Esophagus muscularis mucosa (tissue), 4 donors: Measurements from ENCODE around the gene TRAF3. TPM values are rescaled to one million over a fixed set of nuclear protein-coding genes. Genes with fewer than 3 reads are reported as not detected.

Experiments used
- DNase-seq: peaks from one replicate; pipeline ENCODE4 v3.0.0-alpha.2; 2017; ENCODE audit errors: extremely low spot score
- H3K27ac ChIP-seq, 4 donors: fragments of 200-600 bp; sonication (generic); replicated peaks in 1 of 4; 1 replicate in 3 of 4; 2 replicates in 1 of 4; pipeline ENCODE4 v1.5.1; 2016 to 2019; ENCODE audit warnings: mild to moderate bottlenecking in 1 of 4
- H3K27me3 ChIP-seq, 4 donors: fragments of 200-600 bp; sonication (generic); one replicate each; pipeline versions ENCODE4 v1.5.1 to v1.6.0; 2016 to 2019
- H3K36me3 ChIP-seq, 4 donors: fragments of 200-600 bp; sonication (generic); one replicate each; pipeline ENCODE4 v1.5.1; 2016 to 2019
- H3K4me1 ChIP-seq, 4 donors: fragments of 200-600 bp; sonication (generic); one replicate each; pipeline ENCODE4 v1.5.1; 2016 to 2019
- H3K4me3 ChIP-seq, 4 donors: fragments of 200-600 bp; sonication (generic); 1 replicate in 2 of 4; 2 replicates in 2 of 4; pipeline ENCODE4 v1.5.1; 2016 to 2019; ENCODE audit warnings: mild to moderate bottlenecking in 4 of 4, moderate library complexity in 1 of 4
- H3K9me3 ChIP-seq, 4 donors: fragments of 200-600 bp; sonication (generic); 1 replicate in 3 of 4; 2 replicates in 1 of 4; pipeline ENCODE4 v1.5.1; 2016 to 2019
- EP300 ChIP-seq: sonication (generic); formaldehyde crosslinking; IDR thresholded peaks from one replicate; pipeline ENCODE4 v1.6.1; 2017; ENCODE audit warnings: antibody characterized with exemption
- POLR2A ChIP-seq: fragments of 450-650 bp; IDR thresholded peaks from one replicate; pipeline ENCODE4 v1.6.1; 2017; ENCODE audit warnings: antibody characterized with exemption, moderate library complexity, mild to moderate bottlenecking, low read depth
- POLR2AphosphoS5 ChIP-seq, 2 donors: sonication (generic); formaldehyde crosslinking; IDR thresholded peaks; one replicate each; pipeline ENCODE4 v1.6.1; 2017; ENCODE audit warnings: antibody characterized with exemption in 2 of 2
- WGBS: methylation state at CpG from one replicate; pipeline ENCODE4 v1.1.5; 2018; 5-methylcytosine and 5-hydroxymethylcytosine counted together
- intact Hi-C: fragments of 100-400 bp; cut with DNase I; formaldehyde crosslinking; loops from one replicate; pipeline ENCODE4 v1.15.1; 2023
- total RNA-seq, 4 donors: library from RNA; depleted of rRNA; stranded (reverse); fragments of >200 nt; gene quantifications; one replicate each; pipeline versions ENCODE4 v1.1.0 to v1.2.1, GENCODE V29; 2016
- TF ChIP-seq, protein P1 (sequence below), 3 experiments: fragments of 200-600 bp in 2 of 3; fragments of 450-650 bp in 1 of 3; sonication (generic) in 2 of 3; IDR thresholded peaks; one replicate each; pipeline ENCODE4 v1.5.1; 2017 to 2019; ENCODE audit warnings: antibody characterized with exemption in 3 of 3, mild to moderate bottlenecking in 2 of 3, moderate library complexity in 1 of 3

The TRAF3 gene
- total RNA-seq, 4 donors from 2014 or later: 9.6 to 19.1 (median 17.5) TPM

DNA sequence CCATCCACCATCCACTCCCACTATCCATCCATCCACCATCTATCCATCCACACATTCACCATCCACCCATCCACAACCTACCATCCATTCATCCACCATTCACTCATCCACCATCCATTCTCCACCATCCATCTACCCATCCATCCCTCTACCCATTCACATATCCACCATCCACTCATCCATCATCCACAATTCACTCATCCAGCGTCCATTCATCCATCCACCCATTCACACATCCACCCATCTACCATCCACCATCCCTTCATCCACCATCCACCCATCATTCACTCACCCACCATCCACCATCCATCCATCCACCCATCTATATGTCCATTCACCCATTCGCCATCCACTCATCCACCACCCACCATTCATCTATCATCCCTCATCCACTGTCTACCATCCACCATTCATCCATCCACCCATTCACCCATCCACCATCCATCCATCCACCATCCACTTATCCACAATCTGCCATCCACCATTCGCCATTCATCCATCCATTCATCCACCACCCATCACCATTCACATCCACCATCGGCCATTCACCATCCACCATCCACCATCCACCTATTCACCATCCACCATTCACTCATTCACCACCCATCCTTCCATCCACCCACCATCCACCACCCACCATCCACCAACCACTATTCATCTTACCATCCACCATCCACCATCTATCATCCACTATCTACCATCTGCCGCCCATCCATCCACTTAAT lies 143.2 kb downstream of the TRAF3 start:
- Histone ChIP-seq H3K27ac (no peak overlapping the region), H3K27me3 (peaks cover 0 to 42% (median 18%) of the 10 kb centered on the region in 4 donors), H3K9me3 (no peaks in the 10 kb centered on the region), H3K4me1 (peaks cover 12 to 18% (median 17%) of the 10 kb centered on the region in 4 donors), H3K36me3 (no peaks in the 10 kb centered on the region), H3K4me3 (no peak overlapping the region)
- TF ChIP-seq EP300: no peak
- no peak for TF ChIP-seq POLR2A
- TF ChIP-seq, protein P1, sequence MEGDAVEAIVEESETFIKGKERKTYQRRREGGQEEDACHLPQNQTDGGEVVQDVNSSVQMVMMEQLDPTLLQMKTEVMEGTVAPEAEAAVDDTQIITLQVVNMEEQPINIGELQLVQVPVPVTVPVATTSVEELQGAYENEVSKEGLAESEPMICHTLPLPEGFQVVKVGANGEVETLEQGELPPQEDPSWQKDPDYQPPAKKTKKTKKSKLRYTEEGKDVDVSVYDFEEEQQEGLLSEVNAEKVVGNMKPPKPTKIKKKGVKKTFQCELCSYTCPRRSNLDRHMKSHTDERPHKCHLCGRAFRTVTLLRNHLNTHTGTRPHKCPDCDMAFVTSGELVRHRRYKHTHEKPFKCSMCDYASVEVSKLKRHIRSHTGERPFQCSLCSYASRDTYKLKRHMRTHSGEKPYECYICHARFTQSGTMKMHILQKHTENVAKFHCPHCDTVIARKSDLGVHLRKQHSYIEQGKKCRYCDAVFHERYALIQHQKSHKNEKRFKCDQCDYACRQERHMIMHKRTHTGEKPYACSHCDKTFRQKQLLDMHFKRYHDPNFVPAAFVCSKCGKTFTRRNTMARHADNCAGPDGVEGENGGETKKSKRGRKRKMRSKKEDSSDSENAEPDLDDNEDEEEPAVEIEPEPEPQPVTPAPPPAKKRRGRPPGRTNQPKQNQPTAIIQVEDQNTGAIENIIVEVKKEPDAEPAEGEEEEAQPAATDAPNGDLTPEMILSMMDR (IDR thresholded peaks at IDR 0.05): no peak
- no peak for TF ChIP-seq POLR2AphosphoS5 (IDR thresholded peaks at IDR 0.05)
- DNase-seq: no peak
- 96% methylated on average over 5 of the region's 5 CpGs for WGBS
- intact Hi-C loops: no loop called here

DNA sequence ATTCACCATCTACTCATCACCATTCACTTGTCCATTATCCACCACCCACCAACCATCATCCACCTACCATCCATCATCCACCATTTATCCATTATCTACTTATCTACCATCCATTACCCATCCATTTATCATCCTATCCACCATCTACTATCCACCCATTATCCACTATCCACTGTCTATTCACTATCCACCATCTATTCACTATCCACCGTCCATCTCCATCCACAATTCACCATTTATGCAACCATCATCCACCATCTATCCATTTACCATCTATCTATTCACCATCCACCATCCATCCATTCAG lies 143.7 kb downstream of the TRAF3 start:
- Histone ChIP-seq H3K4me3 (no peak overlapping the region), H3K36me3 (no peaks in the 10 kb centered on the region), H3K9me3 (no peaks in the 10 kb centered on the region), H3K4me1 (peaks cover 12 to 18% (median 17%) of the 10 kb centered on the region in 4 donors), H3K27ac (no peak overlapping the region), H3K27me3 (peaks cover 0 to 48% (median 21%) of the 10 kb centered on the region in 4 donors)
- no peak for DNase-seq
- TF ChIP-seq POLR2AphosphoS5 (IDR thresholded peaks at IDR 0.05) (no peak), EP300 (no peak), POLR2A (no peak)
- TF ChIP-seq, protein P1 (IDR thresholded peaks at IDR 0.05): no peak
- 95% methylated on average over 1 of the region's 1 CpG for WGBS
- intact Hi-C loops: no loop called here

DNA sequence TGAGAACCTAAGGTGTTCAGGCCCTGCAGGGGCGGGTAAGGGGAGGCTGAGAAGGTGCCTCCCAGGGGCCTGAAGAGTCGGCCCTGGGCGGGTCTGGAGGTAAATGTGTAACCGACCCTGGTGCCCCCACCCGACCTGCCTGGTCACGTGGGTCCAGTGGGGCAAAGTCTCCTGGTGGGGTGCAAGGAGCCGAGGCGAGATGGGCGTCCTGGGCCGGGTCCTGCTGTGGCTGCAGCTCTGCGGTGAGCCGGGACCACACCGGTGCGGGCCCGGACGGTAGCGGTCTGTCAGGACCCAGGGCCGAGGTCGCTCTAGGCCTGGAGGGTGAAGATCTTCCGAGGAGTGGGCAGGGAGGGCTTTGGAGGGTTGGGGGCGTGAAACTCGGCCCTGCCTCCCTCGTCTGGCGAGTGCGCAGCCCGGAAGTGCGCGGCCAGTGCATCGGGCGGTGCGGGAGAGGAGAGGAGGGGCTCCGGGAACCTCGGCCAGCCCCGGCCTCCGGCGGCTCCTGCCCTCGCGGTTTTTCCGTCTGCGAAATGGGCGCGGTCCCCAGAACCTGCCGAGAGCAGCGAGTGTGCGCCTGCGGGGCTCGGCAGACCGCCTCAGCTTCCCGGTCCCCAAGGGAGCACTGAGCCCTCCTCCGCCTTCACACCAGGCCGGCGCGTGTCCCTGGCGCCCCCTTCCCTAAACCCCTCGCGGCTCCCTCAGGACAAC lies 145.4 kb downstream of the TRAF3 start, which contains the start of gene AMN:
AMN (plus strand) TSS at position 174 of the 711 bp plus-strand sequence; CDS start at position 200, 26 bp downstream.
- TF ChIP-seq, protein P1 (IDR thresholded peaks at IDR 0.05): no peak
- TF ChIP-seq POLR2AphosphoS5 (IDR thresholded peaks at IDR 0.05) (no peak), EP300 (no peak)
- H3K27ac ChIP-seq: no peak within 1 kb of the TSS
- H3K27me3 ChIP-seq: peaks cover 0 to 55% (median 22%) of the 10 kb centered on the region in 4 donors

DNA sequence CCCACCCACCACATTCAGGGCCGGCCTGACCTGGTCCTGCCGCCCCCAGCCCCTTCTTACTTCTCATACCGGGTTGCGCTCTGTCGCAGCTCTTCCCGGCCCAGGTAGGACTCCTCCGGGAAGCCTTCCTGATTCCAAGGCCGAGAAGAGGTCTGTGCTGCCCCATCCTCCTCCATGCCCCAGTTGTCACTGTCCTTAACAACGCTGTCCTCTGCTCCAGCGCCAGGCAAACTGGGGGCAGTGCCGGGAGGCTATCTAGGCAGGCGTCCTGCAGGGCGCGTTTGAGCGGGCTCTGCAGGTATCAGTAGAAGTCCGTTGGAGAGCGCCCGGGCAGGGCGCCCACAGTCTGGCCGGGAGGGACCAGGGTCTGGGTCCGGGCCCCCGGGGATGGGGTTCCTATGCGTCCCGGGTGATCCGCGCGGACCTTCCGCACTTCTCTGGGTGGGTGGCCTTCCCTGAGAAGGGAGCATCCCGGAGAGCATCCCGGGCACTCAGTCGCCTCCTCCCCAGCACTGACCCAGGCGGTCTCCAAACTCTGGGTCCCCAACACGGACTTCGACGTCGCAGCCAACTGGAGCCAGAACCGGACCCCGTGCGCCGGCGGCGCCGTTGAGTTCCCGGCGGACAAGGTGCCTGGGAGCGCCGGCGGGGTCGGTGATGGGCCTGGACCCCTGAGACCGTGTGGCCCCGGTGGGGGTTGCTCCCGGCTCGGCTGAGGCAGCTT lies 146.1 kb downstream of the TRAF3 start:
- peak overlapping the region; percentile 27 to 44 (median 32) for H3K4me3 ChIP-seq
- peaks cover 0 to 62% (median 24%) of the 10 kb centered on the region in 4 donors for H3K27me3 ChIP-seq
- 6% methylated on average over 11 of the region's 53 CpGs for WGBS
- H3K4me1 ChIP-seq: peaks cover 17 to 25% (median 23%) of the 10 kb centered on the region in 4 donors
- no peaks in the 10 kb centered on the region for H3K36me3 ChIP-seq
- H3K9me3 ChIP-seq: no peaks in the 10 kb centered on the region
- no peak overlapping the region for H3K27ac ChIP-seq
- intact Hi-C loops: no loop called here
- TF ChIP-seq EP300 (no peak), POLR2AphosphoS5 (IDR thresholded peaks at IDR 0.05) (no peak), POLR2A (no peak)
- TF ChIP-seq, protein P1 (IDR thresholded peaks at IDR 0.05): no peak
- no peak for DNase-seq

More for the DNA sequence above, 145.4 kb downstream of the TRAF3 start, which contains the start of gene AMN:
- H3K4me1 ChIP-seq: peaks cover 12 to 18% (median 17%) of the 10 kb centered on the region in 4 donors
- intact Hi-C loops: no loop called here
- H3K4me3 ChIP-seq: peak within 1 kb of the TSS; percentile 27 to 44 (median 32)
- DNase-seq: no peak
- no peaks in the 10 kb centered on the region for H3K9me3 ChIP-seq
- 6% methylated on average over 35 of the region's 56 CpGs for WGBS
- H3K36me3 ChIP-seq: no peaks in the 10 kb centered on the region
